Cortex of kidney (tissue), 1 donor: ENCODE measurements around the gene APOL1.

Experiments
- DNase-seq: peaks from one replicate; lab custom pipeline; 2025; lab: John Stamatoyannopoulos, UW

Gene APOL1

GRCh38 chr22:36291831-36292740 lies 39.2 kb downstream of the APOL1 start:
- no peak for DNase-seq

GRCh38 chr22:36292823-36293530 lies 40.0 kb downstream of the APOL1 start:
- no peak for DNase-seq

GRCh38 chr22:36293606-36294292 lies 40.8 kb downstream of the APOL1 start:
- no peak for DNase-seq

- DNase-seq, result no peak
Observed at GRCh38 chr22:36294293-36294620, 41.3 kb downstream of the APOL1 start.

GRCh38 chr22:36294801-36295200 lies 41.9 kb downstream of the APOL1 start:
- no peak for DNase-seq

GRCh38 chr22:36295247-36295646 lies 42.3 kb downstream of the APOL1 start:
- no peak for DNase-seq

- DNase-seq, result no peak
Observed at GRCh38 chr22:36296690-36297089, 43.8 kb downstream of the APOL1 start.

GRCh38 chr22:36297568-36297967 lies 44.6 kb downstream of the APOL1 start:
- no peak for DNase-seq

GRCh38 chr22:36298118-36298517 lies 45.2 kb downstream of the APOL1 start:
- DNase-seq, result no peak

GRCh38 chr22:36298601-36299000 lies 45.7 kb downstream of the APOL1 start:
- no peak for DNase-seq

- DNase-seq, result no peak
Observed at GRCh38 chr22:36299295-36299694, 46.4 kb downstream of the APOL1 start.

GRCh38 chr22:36299911-36300310 lies 47.0 kb downstream of the APOL1 start:
- no peak for DNase-seq

- no peak for DNase-seq
Observed at GRCh38 chr22:36300396-36301212, 47.7 kb downstream of the APOL1 start.

GRCh38 chr22:36301384-36301828 lies 48.5 kb downstream of the APOL1 start:
- DNase-seq, result no peak

GRCh38 chr22:36301851-36302250 lies 48.9 kb downstream of the APOL1 start:
- no peak for DNase-seq

- no peak for DNase-seq
Observed at GRCh38 chr22:36302439-36303114, 49.6 kb downstream of the APOL1 start.

- DNase-seq, result no peak
Observed at GRCh38 chr22:36303115-36303467, 50.2 kb downstream of the APOL1 start.

GRCh38 chr22:36303874-36304273 lies 50.9 kb downstream of the APOL1 start:
- DNase-seq, result no peak

GRCh38 chr22:36304429-36304828 lies 51.5 kb downstream of the APOL1 start:
- no peak for DNase-seq

GRCh38 chr22:36305813-36306212 lies 52.9 kb downstream of the APOL1 start:
- no peak for DNase-seq

GRCh38 chr22:36306227-36306626 lies 53.3 kb downstream of the APOL1 start:
- no peak for DNase-seq
